Activated naive CD4-positive, alpha-beta T cell (primary cell): Measurements from ENCODE around the gene CA10.

ENCODE experiments used
- DNase-seq, 4 experiments: peaks; one replicate each; lab custom pipeline; 2025; lab: John Stamatoyannopoulos, UW

Gene CA10

GRCh38 chr17:51815097-51815496, 343.4 kb downstream of the CA10 start:
- DNase-seq: no peak

GRCh38 chr17:51814521-51814920, 344.0 kb downstream of the CA10 start:
- DNase-seq: no peak

GRCh38 chr17:51813784-51814174, 344.7 kb downstream of the CA10 start:
- DNase-seq: no peak

- no peak for DNase-seq
These were observed 345.3 kb downstream of the CA10 start for GRCh38 chr17:51813140-51813783.

- DNase-seq: no peak
These were observed 351.1 kb downstream of the CA10 start for GRCh38 chr17:51807460-51807859.

GRCh38 chr17:51805765-51806164, 352.7 kb downstream of the CA10 start:
- DNase-seq: no peak

GRCh38 chr17:51805185-51805584, 353.3 kb downstream of the CA10 start:
- DNase-seq: no peak

- DNase-seq: no peak
These were observed 355.4 kb downstream of the CA10 start for GRCh38 chr17:51803161-51803560.

- no peak for DNase-seq
These were observed 356.0 kb downstream of the CA10 start for GRCh38 chr17:51802544-51802943.

GRCh38 chr17:51801626-51802025, 356.9 kb downstream of the CA10 start:
- no peak for DNase-seq

GRCh38 chr17:51799981-51800380, 358.5 kb downstream of the CA10 start:
- DNase-seq: no peak

- DNase-seq: no peak
These were observed 359.3 kb downstream of the CA10 start for GRCh38 chr17:51799240-51799639.

- DNase-seq: no peak
These were observed 361.4 kb downstream of the CA10 start for GRCh38 chr17:51797150-51797549.

- DNase-seq: no peak
These were observed 362.5 kb downstream of the CA10 start for GRCh38 chr17:51796026-51796425.

GRCh38 chr17:51795401-51795800, 363.1 kb downstream of the CA10 start:
- no peak for DNase-seq

- DNase-seq: no peak
These were observed 364.0 kb downstream of the CA10 start for GRCh38 chr17:51794466-51794865.

GRCh38 chr17:51793686-51794085, 364.8 kb downstream of the CA10 start:
- no peak for DNase-seq

GRCh38 chr17:51778842-51779241, 379.7 kb downstream of the CA10 start:
- DNase-seq: no peak

GRCh38 chr17:51770027-51770759, 388.3 kb downstream of the CA10 start:
- no peak for DNase-seq

- no peak for DNase-seq
These were observed 389.3 kb downstream of the CA10 start for GRCh38 chr17:51769231-51769630.

GRCh38 chr17:51768706-51769105, 389.8 kb downstream of the CA10 start:
- no peak for DNase-seq

- DNase-seq: no peak
These were observed 391.2 kb downstream of the CA10 start for GRCh38 chr17:51767287-51767686.

- no peak for DNase-seq
These were observed 393.0 kb downstream of the CA10 start for GRCh38 chr17:51765282-51766135.
